GM12801 (cell line): ENCODE data around the gene PALD1.

Experiments used
- TF ChIP-seq, protein P1 (sequence below): IDR thresholded peaks from one replicate; pipeline ENCODE4 v1.5.1; 2011; ENCODE audit warnings: control low read depth; ENCODE audit not compliant: insufficient read length; ENCODE audit errors: extremely low read depth

Gene PALD1

DNA sequence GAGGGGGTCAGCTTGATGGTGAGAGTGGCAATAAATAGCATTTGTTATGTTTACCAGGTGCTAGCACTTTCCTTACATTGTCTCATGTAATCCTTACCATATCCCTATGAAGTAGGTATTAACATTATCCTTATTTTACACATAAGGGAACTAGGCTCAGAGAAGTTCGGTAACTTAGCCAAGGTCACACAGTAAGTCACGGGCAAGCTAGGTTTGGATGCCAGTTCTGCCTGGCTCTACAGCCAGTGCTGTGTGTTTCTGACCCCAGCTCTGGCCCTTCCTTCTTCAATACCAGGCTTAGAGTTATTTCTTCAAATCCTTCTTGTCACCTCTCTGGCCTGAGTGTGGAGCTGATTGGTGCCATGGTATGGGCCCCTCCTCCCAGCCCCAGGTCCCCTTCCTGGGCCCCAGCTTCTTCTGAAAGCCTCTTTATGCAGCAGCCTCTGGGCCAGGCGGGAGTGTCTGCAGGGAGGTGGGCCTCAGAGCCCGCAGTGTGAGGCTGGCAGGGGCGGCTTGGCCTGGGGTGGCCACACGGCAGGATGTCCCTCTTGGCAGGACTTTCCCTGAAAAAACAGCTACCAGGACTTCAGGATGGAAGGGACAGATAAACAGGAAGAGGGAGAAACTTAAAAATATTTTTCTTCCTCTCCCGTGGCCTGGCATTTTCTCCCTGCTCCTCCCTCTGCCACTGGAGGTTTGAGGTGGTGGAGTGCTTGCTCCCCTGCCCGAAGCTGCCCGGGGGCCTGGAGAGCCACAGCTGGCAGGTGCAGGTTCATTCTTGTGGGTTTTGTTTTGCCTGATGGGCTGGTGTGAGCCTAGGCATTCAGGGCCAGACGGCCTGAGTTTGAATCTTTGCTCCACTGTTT is 20.6 kb downstream of the PALD1 start:
- TF ChIP-seq, protein P1, sequence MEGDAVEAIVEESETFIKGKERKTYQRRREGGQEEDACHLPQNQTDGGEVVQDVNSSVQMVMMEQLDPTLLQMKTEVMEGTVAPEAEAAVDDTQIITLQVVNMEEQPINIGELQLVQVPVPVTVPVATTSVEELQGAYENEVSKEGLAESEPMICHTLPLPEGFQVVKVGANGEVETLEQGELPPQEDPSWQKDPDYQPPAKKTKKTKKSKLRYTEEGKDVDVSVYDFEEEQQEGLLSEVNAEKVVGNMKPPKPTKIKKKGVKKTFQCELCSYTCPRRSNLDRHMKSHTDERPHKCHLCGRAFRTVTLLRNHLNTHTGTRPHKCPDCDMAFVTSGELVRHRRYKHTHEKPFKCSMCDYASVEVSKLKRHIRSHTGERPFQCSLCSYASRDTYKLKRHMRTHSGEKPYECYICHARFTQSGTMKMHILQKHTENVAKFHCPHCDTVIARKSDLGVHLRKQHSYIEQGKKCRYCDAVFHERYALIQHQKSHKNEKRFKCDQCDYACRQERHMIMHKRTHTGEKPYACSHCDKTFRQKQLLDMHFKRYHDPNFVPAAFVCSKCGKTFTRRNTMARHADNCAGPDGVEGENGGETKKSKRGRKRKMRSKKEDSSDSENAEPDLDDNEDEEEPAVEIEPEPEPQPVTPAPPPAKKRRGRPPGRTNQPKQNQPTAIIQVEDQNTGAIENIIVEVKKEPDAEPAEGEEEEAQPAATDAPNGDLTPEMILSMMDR, result no peak

- TF ChIP-seq, protein P1, result no peak
Measured at GRCh38 chr10:70499836-70500167, 21.2 kb downstream of the PALD1 start.

DNA sequence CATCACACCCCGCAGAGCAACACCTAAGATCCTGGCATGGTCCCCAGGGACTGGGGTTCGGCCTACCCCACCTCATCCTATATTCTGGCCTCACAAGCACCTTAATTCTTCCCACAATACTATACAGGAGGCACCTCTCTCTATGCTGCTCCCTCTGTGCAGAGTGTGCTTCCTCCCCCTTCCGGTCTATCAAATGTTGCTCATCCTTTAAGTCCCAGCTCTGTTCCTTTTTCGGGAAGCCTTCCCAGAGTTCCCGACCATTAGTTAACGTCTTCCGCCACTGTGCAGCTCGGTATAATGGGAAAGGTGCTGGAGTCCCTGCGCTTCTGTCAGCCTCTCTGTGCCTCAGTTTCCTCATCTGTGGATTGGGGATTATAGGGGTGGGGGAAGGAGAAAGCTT is 21.8 kb downstream of the PALD1 start:
- TF ChIP-seq, protein P1, result no peak

DNA sequence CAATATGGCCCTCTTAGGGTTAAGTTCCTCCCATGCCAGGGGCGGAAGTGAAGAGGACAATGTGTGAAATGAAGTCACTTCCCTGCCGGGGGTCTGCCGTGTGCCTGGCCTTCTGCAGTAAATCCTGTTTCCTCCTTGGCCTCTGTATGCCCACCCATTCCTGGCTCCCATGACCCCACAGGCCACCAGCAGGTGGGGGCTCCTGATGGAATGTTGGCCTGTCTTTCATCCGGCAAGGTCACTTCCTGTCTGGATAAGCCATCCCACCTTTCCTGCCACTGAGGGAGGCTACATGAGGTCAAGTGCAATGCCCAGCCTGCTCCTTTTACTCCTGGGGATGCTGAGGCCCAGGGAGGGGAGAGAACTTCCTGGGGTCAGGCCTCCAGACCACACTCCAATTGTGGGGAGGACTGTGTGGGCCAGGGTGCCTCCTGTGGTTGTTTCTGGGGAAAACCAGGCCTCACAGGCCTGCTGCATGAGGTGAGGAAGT is 22.3 kb downstream of the PALD1 start:
- TF ChIP-seq, protein P1, result no peak

DNA sequence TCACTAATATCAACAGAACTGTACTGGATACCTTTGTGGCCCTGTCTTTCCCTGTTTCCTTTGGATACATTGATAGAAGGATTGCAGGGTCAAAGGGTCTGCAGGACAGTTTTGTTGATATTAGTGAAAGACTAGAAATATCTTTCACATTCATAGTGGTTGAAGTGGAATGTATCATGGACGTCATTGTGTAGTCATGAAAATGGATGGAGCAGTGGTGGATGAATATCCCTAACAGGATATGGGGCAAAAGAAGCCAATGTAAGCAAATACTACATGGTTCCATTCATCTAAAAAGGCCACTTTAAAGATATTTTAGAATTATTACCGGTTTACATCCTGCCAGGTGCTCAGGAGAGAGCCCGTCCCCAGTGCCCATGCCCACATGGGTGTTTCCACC is 23.8 kb downstream of the PALD1 start:
- TF ChIP-seq, protein P1, result no peak

GRCh38 chr10:70503776-70504175 is 25.2 kb downstream of the PALD1 start:
- TF ChIP-seq, protein P1, result no peak

DNA sequence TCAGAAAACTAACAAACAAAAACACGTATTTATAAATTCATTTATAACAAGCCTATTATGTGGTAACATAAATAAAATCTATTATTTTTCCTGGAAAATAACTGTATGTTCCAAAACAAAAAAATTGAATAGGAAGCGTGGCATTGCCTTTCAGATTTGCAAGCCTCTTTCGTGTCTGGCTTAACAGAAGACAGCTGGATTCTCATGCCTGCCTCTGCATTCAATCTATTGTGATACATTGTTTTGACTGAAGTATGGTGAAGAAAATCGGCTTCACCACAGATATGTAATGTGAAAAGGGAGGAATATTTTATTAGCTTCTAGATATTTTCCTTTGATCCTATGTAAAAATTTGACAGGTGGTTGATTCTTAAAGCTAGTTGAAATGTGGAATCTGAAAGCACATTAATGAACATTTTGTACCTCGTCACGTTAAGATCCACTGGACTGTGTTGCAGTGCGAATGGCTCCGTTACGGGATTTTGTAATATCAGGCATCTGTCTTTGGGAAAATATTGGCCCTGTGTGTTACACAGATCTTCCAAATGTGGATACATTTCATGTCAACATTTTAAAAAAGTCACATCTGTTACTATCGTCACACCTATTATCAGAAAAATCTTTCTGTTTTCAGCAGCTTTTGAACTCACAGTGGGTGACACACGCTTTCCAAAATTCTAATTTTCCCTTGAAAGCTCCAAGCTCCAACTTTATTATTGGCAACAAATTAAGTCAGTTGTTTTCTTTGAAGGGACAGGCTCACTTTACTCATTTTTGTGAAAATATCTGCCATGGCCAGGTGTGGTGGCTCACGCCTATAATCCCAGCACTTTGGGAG is 26.2 kb downstream of the PALD1 start:
- TF ChIP-seq, protein P1, result no peak
